ENCODE results near the gene KLRC2. TPM values are rescaled to one million over a fixed set of nuclear protein-coding genes. Genes with fewer than 3 reads are reported as not detected.

KLRC2 gene
- total and polyA plus RNA-seq, 2 experiments from 2014 or later: not detected

GRCh38 chr12:10408842-10409241 is 27.0 kb downstream of the KLRC2 start:
- Histone ChIP-seq H3F3A (replicated peaks; ENCODE audit: low read depth) (no peaks in the 10 kb centered on the region), H3K9me2 (ENCODE audit: insufficient read depth) (no peaks in the 10 kb centered on the region), H3K36me3 (ENCODE audit: insufficient read depth) (no peaks in the 10 kb centered on the region), H3K4me2 (no peak overlapping the region), H3K4me1 (ENCODE audit: insufficient read depth) (no peaks in the 10 kb centered on the region), H3K27me3 (ENCODE audit: insufficient read depth) (no peaks in the 10 kb centered on the region), H4K20me1 (replicated peaks; ENCODE audit: insufficient read depth) (no peaks in the 10 kb centered on the region), H3K4me3 (no peak overlapping the region), H2AFZ (no peak overlapping the region), H3K27ac (ENCODE audit: low read depth) (no peak overlapping the region), H3K79me2 (replicated peaks; ENCODE audit: insufficient read depth) (no peaks in the 10 kb centered on the region)
- TF ChIP-seq STAT1 (IDR thresholded peaks at IDR 0.05; ENCODE audit: unreplicated experiment) (no peak), JUNB (IDR thresholded peaks at IDR 0.05; ENCODE audit: unreplicated experiment) (no peak), ZNF114 (CRISPR knock-in tag; IDR thresholded peaks at IDR 0.05) (no peak), ZNF331 (CRISPR knock-in tag; IDR thresholded peaks at IDR 0.05; ENCODE audit: low read depth) (no peak), EZH2 (IDR thresholded peaks at IDR 0.05; ENCODE audit: low read depth, unreplicated experiment) (no peak), POLR2AphosphoS5 (IDR thresholded peaks at IDR 0.05; ENCODE audit: low read depth) (no peak), NANOG (IDR thresholded peaks at IDR 0.05; ENCODE audit: borderline replicate concordance) (no peak), CREB1 (CRISPR knock-in tag; IDR thresholded peaks at IDR 0.05; ENCODE audit: low read depth) (no peak), CTCF (conservative IDR thresholded peaks at IDR 0.05; ENCODE audit: low read depth in 2 of 2) (no peak)
- TF ChIP-seq, protein P1, sequence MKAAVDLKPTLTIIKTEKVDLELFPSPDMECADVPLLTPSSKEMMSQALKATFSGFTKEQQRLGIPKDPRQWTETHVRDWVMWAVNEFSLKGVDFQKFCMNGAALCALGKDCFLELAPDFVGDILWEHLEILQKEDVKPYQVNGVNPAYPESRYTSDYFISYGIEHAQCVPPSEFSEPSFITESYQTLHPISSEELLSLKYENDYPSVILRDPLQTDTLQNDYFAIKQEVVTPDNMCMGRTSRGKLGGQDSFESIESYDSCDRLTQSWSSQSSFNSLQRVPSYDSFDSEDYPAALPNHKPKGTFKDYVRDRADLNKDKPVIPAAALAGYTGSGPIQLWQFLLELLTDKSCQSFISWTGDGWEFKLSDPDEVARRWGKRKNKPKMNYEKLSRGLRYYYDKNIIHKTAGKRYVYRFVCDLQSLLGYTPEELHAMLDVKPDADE (IDR thresholded peaks at IDR 0.05): no peak
- Mint-ChIP-seq H3K9me3 (no peaks in the 10 kb centered on the region), H3K27ac (no peak overlapping the region), H3K4me1 (peaks cover 13% of the 10 kb centered on the region; the same call in 2 of the 3 replicates), H3K36me3 (ENCODE audit: low read depth) (no peaks in the 10 kb centered on the region), H3K4me3 (no peak overlapping the region), H3K27me3 (ENCODE audit: insufficient read depth, low read depth, poor library complexity) (no peaks in the 10 kb centered on the region)
- DNase-seq (ENCODE audit: low spot score) (no peak), ATAC-seq (peak; percentile 56)

DNA sequence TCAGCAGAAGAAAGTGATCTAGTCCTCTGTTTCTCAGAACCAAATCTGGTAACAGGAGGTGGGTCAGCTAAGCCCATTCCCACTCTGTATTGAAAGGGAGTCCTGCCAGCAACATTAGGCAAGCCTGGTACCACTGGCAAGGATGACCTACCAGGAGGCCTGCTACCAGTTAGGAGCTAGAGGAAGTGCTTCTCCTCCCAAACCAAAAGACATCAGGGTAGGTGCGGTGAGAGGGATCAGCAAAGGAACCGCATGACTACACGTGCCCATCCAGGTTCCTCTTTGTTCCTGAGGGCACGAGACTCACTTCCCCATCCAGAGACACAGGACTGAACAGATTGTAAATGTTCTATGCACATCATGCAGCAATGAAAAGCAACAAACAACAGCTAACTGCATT is 29.1 kb downstream of the KLRC2 start:
- no peak for DNase-seq (ENCODE audit: low spot score)
- Histone ChIP-seq H3F3A (replicated peaks; ENCODE audit: low read depth) (no peaks in the 10 kb centered on the region), H3K4me1 (ENCODE audit: insufficient read depth) (no peaks in the 10 kb centered on the region), H3K36me3 (ENCODE audit: insufficient read depth) (no peaks in the 10 kb centered on the region), H3K27me3 (ENCODE audit: insufficient read depth) (no peaks in the 10 kb centered on the region), H3K4me3 (no peak overlapping the region), H3K9me2 (ENCODE audit: insufficient read depth) (no peaks in the 10 kb centered on the region), H4K20me1 (replicated peaks; ENCODE audit: insufficient read depth) (no peaks in the 10 kb centered on the region), H3K27ac (ENCODE audit: low read depth) (no peak overlapping the region), H3K79me2 (replicated peaks; ENCODE audit: insufficient read depth) (no peaks in the 10 kb centered on the region), H2AFZ (peak overlapping the region; percentile 9; the same call in 1 of the 2 replicates), H3K4me2 (no peak overlapping the region)
- Mint-ChIP-seq H3K9me3 (no peaks in the 10 kb centered on the region), H3K4me1 (peaks cover 13% of the 10 kb centered on the region; the same call in 2 of the 3 replicates), H3K36me3 (ENCODE audit: low read depth) (no peaks in the 10 kb centered on the region), H3K27me3 (ENCODE audit: insufficient read depth, low read depth, poor library complexity) (no peaks in the 10 kb centered on the region), H3K27ac (no peak overlapping the region), H3K4me3 (no peak overlapping the region)
- ATAC-seq: no peak
- no peak for TF ChIP-seq STAT1 (IDR thresholded peaks at IDR 0.05; ENCODE audit: unreplicated experiment)
- no peak for TF ChIP-seq POLR2AphosphoS5 (IDR thresholded peaks at IDR 0.05; ENCODE audit: low read depth)
- no peak for TF ChIP-seq NANOG (IDR thresholded peaks at IDR 0.05; ENCODE audit: borderline replicate concordance)
